Testis (tissue), 2 donors: ENCODE results near the gene C5.

Source experiments
- CTCF ChIP-seq, 3 experiments: fragments of 450-650 bp in 2 of 3; fragments of 200-600 bp in 1 of 3; sonication (generic) in 1 of 3; IDR thresholded peaks; one replicate each; pipeline ENCODE4 v1.5.1; 2016 to 2019; ENCODE audit warnings: antibody characterized with exemption in 3 of 3, mild to moderate bottlenecking in 2 of 3, moderate library complexity in 1 of 3
- POLR2A ChIP-seq: fragments of 450-650 bp; IDR thresholded peaks from one replicate; pipeline ENCODE4 v1.6.1; 2017; ENCODE audit warnings: antibody characterized with exemption, mild to moderate bottlenecking, moderate library complexity

GRCh38 chr9:120961936-120962335 lies 88.1 kb downstream of the C5 start:
- no peak for TF ChIP-seq CTCF (IDR thresholded peaks at IDR 0.05)
- TF ChIP-seq POLR2A = no peak
